Uterus (tissue), 2 donors: ENCODE measurements around the gene TAP2.

Experiments
- POLR2A ChIP-seq, 2 donors: fragments of 450-650 bp; IDR thresholded peaks; one replicate each; pipeline ENCODE4 v1.6.1; 2016; ENCODE audit warnings: antibody characterized with exemption in 2 of 2, mild to moderate bottlenecking in 1 of 2, moderate library complexity in 1 of 2
- TF ChIP-seq, protein P1 (sequence below), 4 experiments: fragments of 200-600 bp in 2 of 4; fragments of 450-650 bp in 2 of 4; sonication (generic) in 2 of 4; IDR thresholded peaks; one replicate each; pipeline ENCODE4 v1.5.1; 2016 to 2019; ENCODE audit warnings: antibody characterized with exemption in 4 of 4, mild to moderate bottlenecking in 2 of 4, moderate library complexity in 1 of 4

DNA sequence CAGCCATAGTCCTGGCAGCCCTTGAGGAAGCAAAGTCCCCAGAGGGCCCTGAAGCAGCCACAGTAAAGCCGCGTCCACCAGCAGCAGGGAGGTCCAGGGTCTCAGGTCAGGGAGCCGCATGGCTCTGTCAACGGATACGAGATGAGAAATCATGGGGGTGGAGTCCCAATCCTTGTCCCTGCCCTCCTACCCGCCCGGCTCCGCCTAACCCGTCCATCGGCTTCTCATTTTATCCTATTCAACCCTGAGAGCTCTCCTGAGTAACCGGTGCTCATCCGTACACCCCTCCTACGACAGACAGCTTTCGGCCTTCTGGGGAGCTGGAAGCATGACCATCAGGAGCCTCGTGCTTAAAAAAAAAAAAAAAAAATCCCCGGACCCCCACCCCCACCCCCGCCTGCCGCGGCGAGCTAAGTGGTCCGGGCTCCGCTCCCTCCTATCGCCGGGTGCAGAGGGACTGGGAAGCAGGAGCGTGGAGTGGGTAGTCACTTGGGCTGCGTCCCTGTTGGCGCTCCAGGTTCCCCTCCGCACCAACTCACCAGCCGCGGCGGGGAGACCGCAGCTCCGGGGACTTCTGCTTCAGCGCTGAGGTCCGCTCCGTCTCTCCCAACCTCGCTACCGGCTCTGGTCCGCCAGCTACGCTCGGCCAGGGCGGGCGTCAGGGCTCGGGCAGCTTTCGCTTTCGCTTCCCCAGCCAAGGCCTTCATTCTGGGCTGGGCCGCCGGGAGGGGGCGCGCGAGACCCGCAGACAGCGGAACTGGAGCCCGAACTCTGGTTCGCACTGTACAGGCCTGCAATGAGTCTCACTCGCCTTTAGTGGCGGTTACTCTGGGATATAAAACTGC is at the start of gene TAP2:
- TF ChIP-seq, protein P1, sequence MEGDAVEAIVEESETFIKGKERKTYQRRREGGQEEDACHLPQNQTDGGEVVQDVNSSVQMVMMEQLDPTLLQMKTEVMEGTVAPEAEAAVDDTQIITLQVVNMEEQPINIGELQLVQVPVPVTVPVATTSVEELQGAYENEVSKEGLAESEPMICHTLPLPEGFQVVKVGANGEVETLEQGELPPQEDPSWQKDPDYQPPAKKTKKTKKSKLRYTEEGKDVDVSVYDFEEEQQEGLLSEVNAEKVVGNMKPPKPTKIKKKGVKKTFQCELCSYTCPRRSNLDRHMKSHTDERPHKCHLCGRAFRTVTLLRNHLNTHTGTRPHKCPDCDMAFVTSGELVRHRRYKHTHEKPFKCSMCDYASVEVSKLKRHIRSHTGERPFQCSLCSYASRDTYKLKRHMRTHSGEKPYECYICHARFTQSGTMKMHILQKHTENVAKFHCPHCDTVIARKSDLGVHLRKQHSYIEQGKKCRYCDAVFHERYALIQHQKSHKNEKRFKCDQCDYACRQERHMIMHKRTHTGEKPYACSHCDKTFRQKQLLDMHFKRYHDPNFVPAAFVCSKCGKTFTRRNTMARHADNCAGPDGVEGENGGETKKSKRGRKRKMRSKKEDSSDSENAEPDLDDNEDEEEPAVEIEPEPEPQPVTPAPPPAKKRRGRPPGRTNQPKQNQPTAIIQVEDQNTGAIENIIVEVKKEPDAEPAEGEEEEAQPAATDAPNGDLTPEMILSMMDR (IDR thresholded peaks at IDR 0.05), result peak; percentile 95 to 99 (median 98)
- TF ChIP-seq POLR2A (IDR thresholded peaks at IDR 0.05), result peak; percentile 68 to 73
